Measurements from ENCODE around the gene ITGAX. TPM values are rescaled to one million over a fixed set of nuclear protein-coding genes. Genes with fewer than 3 reads are reported as not detected.

The ITGAX gene
- total and polyA plus RNA-seq, 10 of the 15 experiments (the other 5 are each of a cell fraction or from before 2014, with no cell fraction given), result 1.6 to 37.9 (median 17.9) TPM

DNA sequence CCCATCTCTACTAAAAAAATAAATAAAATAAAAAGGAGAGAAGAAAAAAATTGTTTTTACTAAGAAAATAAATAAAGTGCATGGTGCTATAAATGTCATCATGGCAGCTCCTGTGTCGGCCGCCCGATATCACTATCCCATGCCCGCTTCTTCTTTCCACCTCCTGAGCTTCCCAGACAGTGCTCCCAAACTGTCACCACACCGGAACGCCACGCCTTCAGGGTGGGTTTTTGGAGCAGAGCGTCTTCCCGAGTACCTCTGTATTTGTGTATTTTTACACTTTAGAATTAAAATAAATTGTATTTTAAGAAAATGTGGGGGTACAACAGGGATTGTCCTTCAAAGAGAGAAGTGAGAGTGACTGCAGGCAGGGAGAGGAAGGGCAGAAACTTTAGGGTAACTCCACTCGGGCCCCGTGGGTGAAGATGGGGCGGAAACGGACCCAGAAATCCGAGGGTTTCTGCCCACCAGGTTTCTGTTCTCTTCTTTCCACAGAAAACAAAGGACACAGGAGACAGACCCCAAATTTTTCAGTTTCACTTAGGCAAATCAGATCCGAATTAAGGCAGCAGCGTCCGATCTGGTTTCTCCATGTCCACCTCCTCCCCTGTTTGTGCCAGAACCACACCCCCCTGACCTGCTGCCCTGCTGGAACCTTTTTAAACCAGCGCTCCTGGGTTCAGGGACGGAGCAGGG lies 3.6 kb upstream of the ITGAX start (continued):
- TF ChIP-seq ZSCAN29 (IDR thresholded peaks at IDR 0.05) (no peak), ESRRA (IDR thresholded peaks at IDR 0.05; ENCODE audit: low read length) (no peak), IRF4 (IDR thresholded peaks at IDR 0.05; ENCODE audit: low read depth, low read length) (peak; percentile 70), NFYB (IDR thresholded peaks at IDR 0.05; ENCODE audit: insufficient read depth, low read depth, low read length) (no peak), SMC3 (IDR thresholded peaks at IDR 0.05; ENCODE audit: borderline replicate concordance, low read length) (no peak), ZNF207 (IDR thresholded peaks at IDR 0.05; ENCODE audit: borderline replicate concordance) (no peak), ETV6 (conservative IDR thresholded peaks at IDR 0.05 in 1 of 2, IDR thresholded peaks at IDR 0.05 in 1 of 2; ENCODE audit: borderline replicate concordance in 1 of 2, low read depth in 1 of 2) (peak in 1 of 2 experiments; percentile 83; a peak in 2 of 4 replicates), NFXL1 (IDR thresholded peaks at IDR 0.05; ENCODE audit: borderline replicate concordance) (no peak), GATAD2B (conservative IDR thresholded peaks at IDR 0.05; ENCODE audit: low read depth) (peak; percentile 50), PAX8 (IDR thresholded peaks at IDR 0.05) (no peak), JUND (IDR thresholded peaks at IDR 0.05; ENCODE audit: low read depth, low read length) (no peak), CBFB (IDR thresholded peaks at IDR 0.05; ENCODE audit: low read depth) (no peak), RFX5 (IDR thresholded peaks at IDR 0.05; ENCODE audit: low read depth, low read length) (no peak), NBN (IDR thresholded peaks at IDR 0.05) (no peak)
- TF ChIP-seq, protein P1, sequence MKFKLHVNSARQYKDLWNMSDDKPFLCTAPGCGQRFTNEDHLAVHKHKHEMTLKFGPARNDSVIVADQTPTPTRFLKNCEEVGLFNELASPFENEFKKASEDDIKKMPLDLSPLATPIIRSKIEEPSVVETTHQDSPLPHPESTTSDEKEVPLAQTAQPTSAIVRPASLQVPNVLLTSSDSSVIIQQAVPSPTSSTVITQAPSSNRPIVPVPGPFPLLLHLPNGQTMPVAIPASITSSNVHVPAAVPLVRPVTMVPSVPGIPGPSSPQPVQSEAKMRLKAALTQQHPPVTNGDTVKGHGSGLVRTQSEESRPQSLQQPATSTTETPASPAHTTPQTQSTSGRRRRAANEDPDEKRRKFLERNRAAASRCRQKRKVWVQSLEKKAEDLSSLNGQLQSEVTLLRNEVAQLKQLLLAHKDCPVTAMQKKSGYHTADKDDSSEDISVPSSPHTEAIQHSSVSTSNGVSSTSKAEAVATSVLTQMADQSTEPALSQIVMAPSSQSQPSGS (IDR thresholded peaks at IDR 0.05; ENCODE audit: low read length), result no peak; the same call in 1 of the 2 replicates
- TF ChIP-seq, protein P2, sequence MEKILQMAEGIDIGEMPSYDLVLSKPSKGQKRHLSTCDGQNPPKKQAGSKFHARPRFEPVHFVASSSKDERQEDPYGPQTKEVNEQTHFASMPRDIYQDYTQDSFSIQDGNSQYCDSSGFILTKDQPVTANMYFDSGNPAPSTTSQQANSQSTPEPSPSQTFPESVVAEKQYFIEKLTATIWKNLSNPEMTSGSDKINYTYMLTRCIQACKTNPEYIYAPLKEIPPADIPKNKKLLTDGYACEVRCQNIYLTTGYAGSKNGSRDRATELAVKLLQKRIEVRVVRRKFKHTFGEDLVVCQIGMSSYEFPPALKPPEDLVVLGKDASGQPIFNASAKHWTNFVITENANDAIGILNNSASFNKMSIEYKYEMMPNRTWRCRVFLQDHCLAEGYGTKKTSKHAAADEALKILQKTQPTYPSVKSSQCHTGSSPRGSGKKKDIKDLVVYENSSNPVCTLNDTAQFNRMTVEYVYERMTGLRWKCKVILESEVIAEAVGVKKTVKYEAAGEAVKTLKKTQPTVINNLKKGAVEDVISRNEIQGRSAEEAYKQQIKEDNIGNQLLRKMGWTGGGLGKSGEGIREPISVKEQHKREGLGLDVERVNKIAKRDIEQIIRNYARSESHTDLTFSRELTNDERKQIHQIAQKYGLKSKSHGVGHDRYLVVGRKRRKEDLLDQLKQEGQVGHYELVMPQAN (conservative IDR thresholded peaks at IDR 0.05), result no peak
- TF ChIP-seq, protein P3, sequence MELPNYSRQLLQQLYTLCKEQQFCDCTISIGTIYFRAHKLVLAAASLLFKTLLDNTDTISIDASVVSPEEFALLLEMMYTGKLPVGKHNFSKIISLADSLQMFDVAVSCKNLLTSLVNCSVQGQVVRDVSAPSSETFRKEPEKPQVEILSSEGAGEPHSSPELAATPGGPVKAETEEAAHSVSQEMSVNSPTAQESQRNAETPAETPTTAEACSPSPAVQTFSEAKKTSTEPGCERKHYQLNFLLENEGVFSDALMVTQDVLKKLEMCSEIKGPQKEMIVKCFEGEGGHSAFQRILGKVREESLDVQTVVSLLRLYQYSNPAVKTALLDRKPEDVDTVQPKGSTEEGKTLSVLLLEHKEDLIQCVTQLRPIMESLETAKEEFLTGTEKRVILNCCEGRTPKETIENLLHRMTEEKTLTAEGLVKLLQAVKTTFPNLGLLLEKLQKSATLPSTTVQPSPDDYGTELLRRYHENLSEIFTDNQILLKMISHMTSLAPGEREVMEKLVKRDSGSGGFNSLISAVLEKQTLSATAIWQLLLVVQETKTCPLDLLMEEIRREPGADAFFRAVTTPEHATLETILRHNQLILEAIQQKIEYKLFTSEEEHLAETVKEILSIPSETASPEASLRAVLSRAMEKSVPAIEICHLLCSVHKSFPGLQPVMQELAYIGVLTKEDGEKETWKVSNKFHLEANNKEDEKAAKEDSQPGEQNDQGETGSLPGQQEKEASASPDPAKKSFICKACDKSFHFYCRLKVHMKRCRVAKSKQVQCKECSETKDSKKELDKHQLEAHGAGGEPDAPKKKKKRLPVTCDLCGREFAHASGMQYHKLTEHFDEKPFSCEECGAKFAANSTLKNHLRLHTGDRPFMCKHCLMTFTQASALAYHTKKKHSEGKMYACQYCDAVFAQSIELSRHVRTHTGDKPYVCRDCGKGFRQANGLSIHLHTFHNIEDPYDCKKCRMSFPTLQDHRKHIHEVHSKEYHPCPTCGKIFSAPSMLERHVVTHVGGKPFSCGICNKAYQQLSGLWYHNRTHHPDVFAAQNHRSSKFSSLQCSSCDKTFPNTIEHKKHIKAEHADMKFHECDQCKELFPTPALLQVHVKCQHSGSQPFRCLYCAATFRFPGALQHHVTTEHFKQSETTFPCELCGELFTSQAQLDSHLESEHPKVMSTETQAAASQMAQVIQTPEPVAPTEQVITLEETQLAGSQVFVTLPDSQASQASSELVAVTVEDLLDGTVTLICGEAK (IDR thresholded peaks at IDR 0.05; ENCODE audit: borderline replicate concordance), result no peak
- TF ChIP-seq, protein P4, sequence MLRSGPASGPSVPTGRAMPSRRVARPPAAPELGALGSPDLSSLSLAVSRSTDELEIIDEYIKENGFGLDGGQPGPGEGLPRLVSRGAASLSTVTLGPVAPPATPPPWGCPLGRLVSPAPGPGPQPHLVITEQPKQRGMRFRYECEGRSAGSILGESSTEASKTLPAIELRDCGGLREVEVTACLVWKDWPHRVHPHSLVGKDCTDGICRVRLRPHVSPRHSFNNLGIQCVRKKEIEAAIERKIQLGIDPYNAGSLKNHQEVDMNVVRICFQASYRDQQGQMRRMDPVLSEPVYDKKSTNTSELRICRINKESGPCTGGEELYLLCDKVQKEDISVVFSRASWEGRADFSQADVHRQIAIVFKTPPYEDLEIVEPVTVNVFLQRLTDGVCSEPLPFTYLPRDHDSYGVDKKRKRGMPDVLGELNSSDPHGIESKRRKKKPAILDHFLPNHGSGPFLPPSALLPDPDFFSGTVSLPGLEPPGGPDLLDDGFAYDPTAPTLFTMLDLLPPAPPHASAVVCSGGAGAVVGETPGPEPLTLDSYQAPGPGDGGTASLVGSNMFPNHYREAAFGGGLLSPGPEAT (IDR thresholded peaks at IDR 0.05; ENCODE audit: low read depth), result peak; percentile 88
- TF ChIP-seq, protein P5, sequence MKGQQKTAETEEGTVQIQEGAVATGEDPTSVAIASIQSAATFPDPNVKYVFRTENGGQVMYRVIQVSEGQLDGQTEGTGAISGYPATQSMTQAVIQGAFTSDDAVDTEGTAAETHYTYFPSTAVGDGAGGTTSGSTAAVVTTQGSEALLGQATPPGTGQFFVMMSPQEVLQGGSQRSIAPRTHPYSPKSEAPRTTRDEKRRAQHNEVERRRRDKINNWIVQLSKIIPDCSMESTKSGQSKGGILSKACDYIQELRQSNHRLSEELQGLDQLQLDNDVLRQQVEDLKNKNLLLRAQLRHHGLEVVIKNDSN (IDR thresholded peaks at IDR 0.05; ENCODE audit: borderline replicate concordance, extremely low read length, insufficient read depth, low read depth, low read length), result no peak

Measured in GM12878 (cell line).